IPS-18c (cell line): ENCODE results near the gene NDUFAF3.
A peak's percentile ranks its signal among the peaks of the same experiment; 100 is the strongest.

Source experiments
- H3K4me3 ChIP-seq: 2 replicates; pipeline ENCODE4 v1.7.0; 2013; ENCODE audit warnings: low read depth, mild to moderate bottlenecking, low read length, moderate library complexity; ENCODE audit not compliant: insufficient read depth
- H3K9me3 ChIP-seq: one replicate; pipeline ENCODE4 v1.6.1; 2013; ENCODE audit warnings: mild to moderate bottlenecking, low read length, moderate library complexity; ENCODE audit not compliant: control insufficient read depth, insufficient read depth

The NDUFAF3 gene, protein sequence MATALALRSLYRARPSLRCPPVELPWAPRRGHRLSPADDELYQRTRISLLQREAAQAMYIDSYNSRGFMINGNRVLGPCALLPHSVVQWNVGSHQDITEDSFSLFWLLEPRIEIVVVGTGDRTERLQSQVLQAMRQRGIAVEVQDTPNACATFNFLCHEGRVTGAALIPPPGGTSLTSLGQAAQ

DNA sequence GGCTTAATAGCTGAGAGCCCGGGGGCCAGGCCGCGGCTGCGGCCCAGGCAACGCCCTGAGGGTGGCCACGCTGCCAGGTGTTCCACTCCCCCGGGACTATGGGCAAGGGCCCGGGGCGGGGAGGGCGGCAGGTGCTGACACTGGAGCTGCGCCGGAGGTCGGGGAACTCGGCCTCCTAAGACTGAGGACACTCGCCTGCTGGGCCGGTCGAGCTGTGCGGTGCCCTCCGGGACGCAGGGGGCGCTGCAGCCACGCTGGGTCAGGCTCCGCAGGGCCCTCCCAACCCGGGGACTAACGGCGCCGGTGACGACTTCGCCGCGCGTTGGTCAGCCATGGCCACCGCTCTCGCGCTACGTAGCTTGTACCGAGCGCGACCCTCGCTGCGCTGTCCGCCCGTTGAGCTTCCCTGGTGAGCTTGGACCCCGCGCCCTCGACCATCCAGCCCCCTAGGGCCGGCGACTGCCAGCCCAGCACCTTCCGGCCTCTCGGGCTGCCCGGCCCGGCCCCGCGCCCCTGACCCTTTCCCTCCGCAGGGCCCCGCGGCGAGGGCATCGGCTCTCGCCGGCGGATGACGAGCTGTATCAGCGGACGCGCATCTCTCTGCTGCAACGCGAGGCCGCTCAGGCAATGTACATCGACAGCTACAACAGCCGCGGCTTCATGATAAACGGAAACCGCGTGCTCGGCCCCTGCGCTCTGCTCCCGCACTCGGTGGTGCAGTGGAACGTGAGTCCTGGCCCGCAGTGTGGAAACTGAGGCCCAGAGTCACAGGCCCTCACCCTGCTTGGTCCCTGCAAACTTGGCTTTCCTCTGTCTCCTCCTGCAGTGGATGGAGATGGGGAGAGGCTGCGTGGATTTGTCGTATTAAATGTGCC is at the start of gene NDUFAF3:
NDUFAF3 (plus strand) TSS at position 309 of the 875 bp plus-strand sequence; CDS start at position 333, 24 bp downstream.
- Histone ChIP-seq H3K4me3 (peak within 1 kb of the TSS; percentile 99), H3K9me3 (no peaks in the 10 kb centered on the region)

DNA sequence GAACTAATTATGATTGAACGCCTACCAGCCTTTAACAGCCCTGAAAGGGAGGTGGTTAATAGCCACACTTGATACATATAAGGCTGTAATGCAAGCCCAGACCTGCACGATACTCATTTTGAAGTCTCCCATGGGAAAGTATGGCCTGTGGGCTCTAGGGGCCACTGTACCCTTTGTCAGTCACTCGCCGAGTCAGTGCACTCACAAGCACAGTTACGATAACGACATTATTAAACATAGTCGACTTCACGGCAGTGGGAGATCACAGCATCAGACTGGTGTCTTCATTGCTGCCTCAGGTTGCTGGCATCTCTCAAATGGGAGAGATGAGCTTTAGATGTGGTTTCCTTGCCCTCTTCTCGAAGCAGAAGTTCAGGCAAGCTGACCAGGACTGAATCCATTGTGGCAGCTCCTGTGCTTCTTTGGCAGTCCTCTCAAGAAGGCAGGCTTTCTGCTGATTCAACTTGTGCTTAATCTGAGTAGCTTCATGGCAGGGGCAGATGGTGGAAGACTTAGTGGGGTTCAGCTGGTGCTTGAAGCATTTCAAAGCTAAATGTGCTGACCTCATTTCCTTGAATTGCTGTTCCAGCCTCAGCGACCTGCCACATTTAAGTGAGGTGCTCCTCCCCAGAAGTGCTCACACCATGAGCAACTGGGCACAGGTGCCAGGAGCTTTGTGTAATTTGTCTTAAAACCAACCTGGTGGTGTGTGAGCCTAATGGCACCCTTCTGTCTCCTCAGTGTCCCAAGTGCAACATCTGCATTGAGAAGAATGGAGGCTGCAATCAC is 47.7 kb upstream of the NDUFAF3 start:
- Histone ChIP-seq H3K9me3 (no peaks in the 10 kb centered on the region), H3K4me3 (no peak overlapping the region)

GRCh38 chr3:48979451-48979850 is 42.5 kb upstream of the NDUFAF3 start:
- no peak overlapping the region for H3K4me3 ChIP-seq
- H3K9me3 ChIP-seq, result no peaks in the 10 kb centered on the region

GRCh38 chr3:48980295-48980694 is 41.6 kb upstream of the NDUFAF3 start:
- no peaks in the 10 kb centered on the region for H3K9me3 ChIP-seq

GRCh38 chr3:48982016-48982415 is 39.9 kb upstream of the NDUFAF3 start:
- H3K9me3 ChIP-seq, result no peaks in the 10 kb centered on the region
- H3K4me3 ChIP-seq, result no peak overlapping the region

More at GRCh38 chr3:48980295-48980694, 41.6 kb upstream of the NDUFAF3 start:
- no peak overlapping the region for H3K4me3 ChIP-seq

DNA sequence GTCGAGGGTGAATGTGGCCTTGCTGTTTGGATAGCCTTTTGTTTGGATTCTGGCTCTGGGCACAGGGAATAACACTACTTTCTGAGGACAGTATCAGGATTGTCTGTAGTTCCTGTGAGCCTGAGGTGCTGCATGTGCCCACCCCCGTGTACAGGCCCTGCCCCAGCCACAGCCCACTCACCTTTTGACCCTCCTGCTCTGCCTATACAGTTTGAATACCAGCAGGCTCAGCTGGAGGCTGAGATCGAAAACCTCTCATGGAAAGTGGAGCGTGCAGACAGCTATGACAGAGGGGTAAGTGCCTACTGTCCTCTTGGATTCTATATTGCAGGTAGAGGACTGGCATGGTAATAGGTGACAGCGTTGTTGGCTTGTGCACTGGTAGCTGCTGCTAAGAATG is 39.2 kb upstream of the NDUFAF3 start:
- Histone ChIP-seq H3K4me3 (no peak overlapping the region), H3K9me3 (no peaks in the 10 kb centered on the region)

GRCh38 chr3:48983096-48983495 is 38.8 kb upstream of the NDUFAF3 start:
- Histone ChIP-seq H3K9me3 (no peaks in the 10 kb centered on the region), H3K4me3 (no peak overlapping the region)

DNA sequence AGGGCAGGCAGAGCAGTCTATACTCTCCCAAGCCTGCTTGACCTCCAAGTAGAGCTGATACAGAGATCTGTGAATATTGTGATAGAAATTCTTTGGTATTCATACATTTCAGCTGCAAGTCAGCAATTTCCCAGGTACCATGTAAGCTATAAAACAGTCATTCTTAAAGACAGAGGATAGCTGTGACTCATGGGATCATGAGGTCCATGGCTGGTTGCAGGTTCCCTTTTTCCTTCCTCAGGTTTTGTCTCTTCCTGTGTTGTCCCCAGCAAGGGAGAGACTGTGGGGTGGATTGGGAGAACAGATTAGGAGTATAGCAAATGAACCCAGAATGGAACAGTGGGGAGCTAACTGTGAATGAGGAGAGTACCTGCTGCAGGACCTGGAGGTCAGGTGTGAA is 37.3 kb upstream of the NDUFAF3 start:
- Histone ChIP-seq H3K9me3 (no peaks in the 10 kb centered on the region), H3K4me3 (no peak overlapping the region)

GRCh38 chr3:48985831-48986376 is 36.0 kb upstream of the NDUFAF3 start:
- no peak overlapping the region for H3K4me3 ChIP-seq
- H3K9me3 ChIP-seq, result no peaks in the 10 kb centered on the region

- H3K9me3 ChIP-seq, result no peaks in the 10 kb centered on the region
- H3K4me3 ChIP-seq, result peak overlapping the region; percentile 64
These were observed 32.7 kb upstream of the NDUFAF3 start for GRCh38 chr3:48989126-48989795.

DNA sequence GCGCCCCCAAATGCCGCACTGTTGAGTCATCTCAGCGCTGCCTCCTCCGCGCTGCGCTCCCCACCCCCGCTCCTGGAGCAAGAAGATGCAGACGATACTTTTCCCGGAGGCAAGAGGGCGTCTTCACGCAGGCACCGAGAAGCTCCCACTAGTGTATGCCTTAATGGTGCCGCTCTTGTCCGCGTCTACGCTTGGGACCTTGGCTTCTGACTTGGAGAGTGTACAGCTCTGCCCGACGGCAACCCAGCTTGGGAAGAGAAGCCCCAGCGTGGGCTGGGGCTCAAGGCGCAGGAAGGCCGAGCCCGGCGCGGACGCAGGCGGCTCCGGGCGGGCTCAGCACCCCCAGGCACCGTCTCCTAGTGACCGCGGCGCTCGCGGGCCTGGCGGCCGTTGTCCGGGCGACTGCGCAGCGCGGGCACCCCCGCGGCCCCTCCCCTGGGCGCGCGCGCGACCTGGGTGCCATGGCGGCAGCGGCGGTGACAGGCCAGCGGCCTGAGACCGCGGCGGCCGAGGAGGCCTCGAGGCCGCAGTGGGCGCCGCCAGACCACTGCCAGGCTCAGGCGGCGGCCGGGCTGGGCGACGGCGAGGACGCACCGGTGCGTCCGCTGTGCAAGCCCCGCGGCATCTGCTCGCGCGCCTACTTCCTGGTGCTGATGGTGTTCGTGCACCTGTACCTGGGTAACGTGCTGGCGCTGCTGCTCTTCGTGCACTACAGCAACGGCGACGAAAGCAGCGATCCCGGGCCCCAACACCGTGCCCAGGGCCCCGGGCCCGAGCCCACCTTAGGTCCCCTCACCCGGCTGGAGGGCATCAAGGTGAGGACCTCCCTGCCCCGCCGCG is 31.9 kb upstream of the NDUFAF3 start, which contains the start of gene P4HTM:
P4HTM (plus strand) TSS at position 446 of the 840 bp plus-strand sequence; CDS start at position 462, 16 bp downstream.
- peak within 1 kb of the TSS; percentile 64 for H3K4me3 ChIP-seq

GRCh38 chr3:48990636-48991469 is 31.1 kb upstream of the NDUFAF3 start:
- peak overlapping the region; percentile 64 for H3K4me3 ChIP-seq

More for the DNA sequence above, 31.9 kb upstream of the NDUFAF3 start, which contains the start of gene P4HTM:
- no peaks in the 10 kb centered on the region for H3K9me3 ChIP-seq

GRCh38 chr3:48991851-48992545 is 29.9 kb upstream of the NDUFAF3 start:
- peak overlapping the region; percentile 64 for H3K4me3 ChIP-seq
- no peaks in the 10 kb centered on the region for H3K9me3 ChIP-seq

More at GRCh38 chr3:48990636-48991469, 31.1 kb upstream of the NDUFAF3 start:
- H3K9me3 ChIP-seq, result no peaks in the 10 kb centered on the region

GRCh38 chr3:48993834-48994233 is 28.1 kb upstream of the NDUFAF3 start:
- no peaks in the 10 kb centered on the region for H3K9me3 ChIP-seq
- H3K4me3 ChIP-seq, result no peak overlapping the region

- H3K9me3 ChIP-seq, result no peaks in the 10 kb centered on the region
- no peak overlapping the region for H3K4me3 ChIP-seq
These were observed 25.3 kb upstream of the NDUFAF3 start for GRCh38 chr3:48996640-48997039.
